HUDEP-2 (cell line): Measurements from ENCODE around the gene NOL9.
A peak's percentile ranks its signal among the peaks of the same experiment; 100 is the strongest.
"Not testable (repeated sequence)": the region's sequence is repeated elsewhere in the genome, so short reads cannot be mapped to it uniquely, and the experiment has no call there.

Experiments used
- DNase-seq, 76 experiments: peaks; one replicate each; lab custom pipeline; 2025; ENCODE audit not compliant: unreplicated experiment in 76 of 76; lab: John Stamatoyannopoulos, UW

NOL9 gene

GRCh38 chr1:6574818-6575217 is 20.5 kb upstream of the NOL9 start:
- no peak for DNase-seq

DNA sequence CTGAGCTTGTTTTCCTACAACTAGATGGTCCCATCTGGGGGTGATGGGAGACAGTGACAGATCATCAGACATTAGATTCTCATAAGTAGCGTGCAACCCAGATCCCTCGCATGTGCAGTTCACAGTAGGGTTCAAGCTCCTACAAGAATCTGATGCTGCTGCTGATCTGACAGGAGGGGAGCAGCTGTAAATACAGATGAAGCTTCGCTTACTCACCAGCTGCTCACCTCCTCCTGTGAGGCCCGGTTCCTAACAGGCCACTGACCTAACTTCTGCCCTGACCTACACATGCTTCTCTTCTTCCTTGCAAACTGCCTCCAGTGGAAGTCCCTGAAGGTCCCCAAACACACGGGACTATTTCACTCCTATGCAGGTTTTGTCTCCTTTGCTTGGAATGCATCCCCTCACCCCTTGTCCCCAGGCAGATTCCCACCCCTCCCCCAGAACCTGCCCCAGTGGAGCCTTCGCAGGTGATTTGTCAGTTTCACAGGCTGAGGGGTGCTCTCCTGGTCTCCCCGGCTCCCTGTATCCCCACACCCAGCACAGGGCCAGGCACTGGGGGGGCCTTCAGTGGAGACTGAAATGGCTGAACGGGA is 19.8 kb upstream of the NOL9 start:
- DNase-seq: no peak

- DNase-seq: no peak
Observed at GRCh38 chr1:6572653-6573383, 18.5 kb upstream of the NOL9 start.

DNA sequence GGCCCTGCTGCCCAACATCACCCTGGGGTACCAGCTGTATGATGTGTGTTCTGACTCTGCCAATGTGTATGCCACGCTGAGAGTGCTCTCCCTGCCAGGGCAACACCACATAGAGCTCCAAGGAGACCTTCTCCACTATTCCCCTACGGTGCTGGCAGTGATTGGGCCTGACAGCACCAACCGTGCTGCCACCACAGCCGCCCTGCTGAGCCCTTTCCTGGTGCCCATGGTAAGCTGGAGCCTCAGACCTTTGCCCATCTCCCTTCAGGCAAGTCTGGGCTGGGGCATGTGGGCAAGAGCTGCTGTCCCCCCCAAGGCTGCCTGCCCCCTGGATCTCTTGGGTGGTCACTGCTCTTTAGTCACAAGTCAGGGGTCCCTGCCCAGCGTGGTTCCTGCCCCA is 16.7 kb upstream of the NOL9 start:
- DNase-seq: no peak

GRCh38 chr1:6570100-6570499 is 15.8 kb upstream of the NOL9 start:
- DNase-seq: no peak

- no peak for DNase-seq
Observed at GRCh38 chr1:6569033-6569432, 14.7 kb upstream of the NOL9 start.

DNA sequence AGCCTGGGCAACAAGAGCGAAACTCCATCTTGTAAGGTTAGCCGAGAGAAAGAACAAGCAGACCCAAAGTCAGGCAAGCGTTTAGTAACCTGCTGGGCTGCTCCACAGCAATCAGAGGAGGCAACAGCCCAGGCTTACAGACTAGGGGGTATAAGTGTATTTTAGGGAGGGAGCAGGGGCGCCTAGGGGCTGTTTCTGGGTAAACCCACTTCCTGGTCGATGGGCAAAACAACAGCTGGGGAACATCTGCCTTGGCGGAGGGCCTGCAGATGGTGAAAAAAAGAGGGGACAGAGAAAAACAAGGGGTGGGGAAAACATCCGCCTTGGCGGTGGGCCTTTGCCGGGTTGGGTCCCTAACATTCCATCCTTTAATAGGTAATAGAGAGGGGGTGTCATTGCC is 6.0 kb upstream of the NOL9 start:
- no peak for DNase-seq

DNA sequence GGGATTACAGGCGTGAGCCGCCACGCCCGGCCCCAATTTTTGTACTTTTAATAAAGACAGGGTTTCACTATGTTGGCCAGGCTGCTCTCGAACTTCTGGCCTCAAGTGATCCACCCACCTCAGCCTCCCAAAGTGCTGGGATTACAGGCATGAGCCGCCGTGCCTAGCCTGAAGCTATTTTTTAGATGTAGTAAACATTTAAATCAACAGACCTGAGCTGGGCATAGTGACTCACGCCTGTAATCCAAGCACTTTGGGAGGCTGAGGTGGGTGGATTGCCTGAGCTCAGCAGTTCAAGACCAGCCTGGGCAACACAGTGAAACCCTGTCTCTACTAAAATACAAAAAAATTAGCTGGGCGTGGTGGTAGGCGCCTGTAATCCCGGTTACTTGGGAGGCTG is 4.8 kb upstream of the NOL9 start:
- DNase-seq: not testable (repeated sequence)

DNA sequence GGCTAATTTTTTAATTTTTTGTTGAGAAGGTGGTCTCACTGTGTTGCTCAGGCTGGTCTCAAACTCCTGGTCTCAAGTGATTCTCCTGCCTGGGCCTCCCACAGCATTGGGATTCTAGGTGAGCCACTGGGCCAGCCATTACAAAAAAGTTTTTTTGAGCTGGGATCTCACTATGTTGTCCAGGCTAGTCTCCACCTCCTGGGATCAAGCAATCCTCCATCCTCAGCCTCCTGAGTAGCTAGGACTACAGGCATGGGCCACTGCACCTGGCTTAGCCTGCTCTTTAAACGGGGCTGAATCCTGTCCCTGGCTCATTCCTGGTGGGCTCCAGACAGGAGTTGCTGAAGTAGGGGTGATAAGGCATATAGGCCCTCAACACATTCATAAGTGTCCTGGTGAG is 3.3 kb upstream of the NOL9 start:
- DNase-seq: no peak

- peak in 1 of 76 experiments; percentile 3 for DNase-seq
Observed at GRCh38 chr1:6554907-6555778, 830 bp upstream of the NOL9 start, which contains the start of gene TAS1R1. TAS1R1 (plus strand) TSS chr1:6555307; CDS start chr1:6555374, 67 bp downstream.

GRCh38 chr1:6547301-6547700 is 7.0 kb downstream of the NOL9 start:
- no peak for DNase-seq

- no peak for DNase-seq
Observed at GRCh38 chr1:6546326-6546725, 8.0 kb downstream of the NOL9 start.

GRCh38 chr1:6545276-6546112 is 8.8 kb downstream of the NOL9 start:
- no peak for DNase-seq

DNA sequence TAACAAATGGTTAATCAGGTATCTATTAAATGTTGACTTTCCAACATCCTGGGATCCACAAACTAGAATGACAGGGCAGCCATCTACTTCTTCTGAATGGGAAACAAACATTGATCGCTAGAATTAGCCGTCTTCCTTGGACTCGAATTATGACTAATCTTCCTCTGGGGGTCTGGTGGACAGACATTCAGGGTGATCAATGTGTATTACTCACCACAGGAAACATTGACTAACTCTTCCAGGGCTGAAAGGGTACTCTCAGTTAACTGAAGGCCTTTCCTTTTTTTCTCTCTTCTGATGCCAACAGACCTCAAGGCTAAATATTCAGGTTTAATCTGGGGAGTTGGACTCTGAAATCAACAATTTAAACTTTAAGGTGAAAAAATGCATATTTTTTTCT is 9.5 kb downstream of the NOL9 start:
- DNase-seq: no peak

- DNase-seq: no peak
Observed at GRCh38 chr1:6538956-6539355, 15.4 kb downstream of the NOL9 start.

DNA sequence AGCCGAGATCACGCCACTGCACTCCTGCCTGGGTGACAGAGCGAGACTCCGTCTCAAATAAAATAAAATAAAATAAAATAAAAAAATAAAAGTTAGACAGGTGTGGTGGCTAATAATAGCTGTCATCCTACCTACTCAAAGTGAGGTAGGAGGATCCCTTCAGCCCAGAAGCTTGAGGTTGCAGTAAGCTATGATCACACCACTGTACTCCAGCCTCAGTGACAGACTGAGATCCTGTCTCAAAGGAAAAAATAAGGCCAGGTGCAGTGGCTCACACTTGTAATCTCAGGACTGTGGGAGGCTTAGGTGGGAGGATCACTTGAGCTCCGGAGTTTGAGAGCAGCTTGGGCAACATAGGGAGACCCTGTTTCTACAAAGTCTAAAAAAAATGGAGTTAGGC is 18.0 kb downstream of the NOL9 start:
- no peak for DNase-seq

DNA sequence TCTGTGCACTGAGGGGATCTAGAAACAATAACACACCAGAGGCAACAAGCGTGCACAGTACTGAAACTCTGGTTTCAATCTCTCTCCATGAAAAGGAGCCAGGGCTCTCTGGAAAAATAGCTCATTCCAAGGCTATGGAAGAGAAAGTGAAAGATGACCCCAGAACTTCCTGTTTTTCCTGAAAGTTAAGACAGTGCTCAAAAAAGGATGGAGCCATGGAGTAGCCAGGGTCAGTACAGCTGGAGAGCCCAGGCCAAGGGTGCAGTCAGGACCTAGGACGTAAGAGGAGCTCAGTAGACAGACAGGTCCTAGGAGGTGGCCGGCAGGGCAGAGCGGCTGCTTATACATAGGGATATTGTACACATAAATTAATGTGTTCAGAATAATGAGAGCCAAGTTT is 19.1 kb downstream of the NOL9 start:
- no peak for DNase-seq

- no peak for DNase-seq
Observed at GRCh38 chr1:6534248-6534822, 20.0 kb downstream of the NOL9 start.

DNA sequence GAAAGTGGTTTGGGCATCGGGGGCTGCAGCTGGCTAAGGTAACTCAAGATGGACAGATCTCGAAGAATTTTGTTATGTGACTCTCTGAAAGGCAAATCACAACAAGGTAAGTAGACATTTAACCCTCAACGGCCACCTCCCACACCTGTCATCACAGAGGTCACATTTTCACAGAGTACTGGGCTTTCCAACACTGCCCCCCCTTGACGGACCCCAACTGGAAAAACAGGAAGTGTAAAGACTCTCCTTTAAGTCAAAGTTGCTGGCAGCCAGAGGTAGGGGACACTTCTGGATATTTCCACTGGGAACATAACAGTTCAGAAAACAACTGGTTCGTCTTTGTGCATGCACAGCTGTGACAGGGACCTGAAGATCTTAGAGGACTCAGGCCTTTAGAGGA is 22.3 kb downstream of the NOL9 start:
- DNase-seq: no peak

DNA sequence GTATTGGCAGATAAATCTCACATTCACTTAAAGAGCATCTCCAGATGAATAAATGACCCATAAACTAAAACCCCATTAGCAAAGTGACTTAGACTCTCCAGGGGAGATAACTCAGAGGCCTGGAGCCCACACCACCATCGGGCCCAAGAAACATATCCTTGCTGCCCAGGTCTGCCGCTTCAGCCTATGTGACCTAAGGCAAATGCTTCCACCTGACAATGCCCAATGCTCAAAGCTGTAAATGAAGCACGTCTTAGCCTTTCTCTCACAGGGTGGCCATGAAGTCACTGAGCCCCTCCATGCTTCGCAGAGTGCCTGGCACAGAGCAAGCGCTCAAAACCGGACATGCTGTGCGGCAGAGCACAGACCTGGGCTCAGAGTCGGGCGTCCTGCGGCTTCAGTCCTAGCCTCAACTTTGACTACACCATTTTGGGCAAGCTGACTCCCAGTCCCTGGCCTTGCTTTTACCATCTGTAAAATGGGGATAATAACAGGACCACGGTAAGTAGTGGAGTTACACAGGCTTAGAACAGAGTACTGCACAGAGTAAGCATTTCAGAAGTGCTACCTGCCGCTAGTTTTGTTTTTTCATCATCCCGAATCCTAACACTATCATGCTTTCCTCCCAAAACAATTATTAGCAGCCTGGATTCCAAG is 23.7 kb downstream of the NOL9 start:
- DNase-seq: no peak
